HepG2 (cell line): ENCODE data around the gene ZFPM1. TPM values are rescaled to one million over a fixed set of nuclear protein-coding genes. Genes with fewer than 3 reads are reported as not detected.
A peak's percentile ranks its signal among the peaks of the same experiment; 100 is the strongest.

Source experiments
- ATAC-seq: fragments of 200-7000 bp; cut with Tn5 transposase; 3 replicates; pipeline ENCODE4 v1.9.1; 2020; ENCODE audit warnings: mild to moderate bottlenecking, moderate library complexity
- BruUV-seq: library from RNA; stranded (reverse); fragments of 400-500 nt; replicated peaks from 2 replicates; lab custom pipeline; 2021; lab: Mats Ljungman, UMichigan
- CTCF ChIA-PET: fragments of 300-600 bp; formaldehyde crosslinking; extraction: SDS; loops from one replicate; lab custom pipeline; 2021; ENCODE audit warnings: low total read pairs, inconsistent platforms, low intra/inter-chr PET ratio; lab: Yijun Ruan, JAX
- POLR2A ChIA-PET: fragments of 350-600 bp; sonication (Branson Sonifier 250); formaldehyde crosslinking; loops from one replicate; lab custom pipeline; 2020; ENCODE audit warnings: antibody characterized with exemption, inconsistent platforms; lab: Yijun Ruan, JAX
- DNase-seq: peaks from one replicate; pipeline ENCODE4 v3.0.0-alpha.2; 2015; ENCODE audit warnings: low spot score
- FAIRE-seq: peaks from 3 replicates; lab custom pipeline; 2011; peaks lifted over from hg19 to GRCh38; lab: Jason Lieb, UNC
- H2AFZ ChIP-seq: one replicate; pipeline ENCODE4 v1.6.1; 2011; ENCODE audit warnings: low read length, inconsistent platforms
- H3K27ac ChIP-seq: fragments of 300-600 bp; 3 replicates; pipeline ENCODE4 v1.8.0; 2011; ENCODE audit warnings: mixed run types, mild to moderate bottlenecking, mixed read lengths, low read length, inconsistent platforms; ENCODE audit not compliant: insufficient read depth; ENCODE audit errors: extremely low read length
- H3K27me3 ChIP-seq, 2 experiments: fragments of 200-600 bp in 1 of 2; 2 replicates in 1 of 2; 3 replicates in 1 of 2; pipeline versions ENCODE4 v1.6.0 to v1.8.0; 2011; ENCODE audit warnings: low read length in 2 of 2, mild to moderate bottlenecking in 2 of 2, moderate library complexity in 2 of 2, inconsistent platforms in 1 of 2; ENCODE audit not compliant: insufficient read depth in 2 of 2, control insufficient read depth in 1 of 2
- H3K36me3 ChIP-seq, 2 experiments: fragments of 200-600 bp in 1 of 2; replicated peaks in 1 of 2; 2 replicates in 1 of 2; 3 replicates in 1 of 2; pipeline versions ENCODE4 v1.5.1 to v1.8.0; 2011; ENCODE audit warnings: low read length in 2 of 2, inconsistent platforms in 1 of 2; ENCODE audit not compliant: insufficient read depth in 2 of 2, control insufficient read depth in 1 of 2
- H3K4me1 ChIP-seq: 2 replicates; pipeline ENCODE4 v1.5.1; 2012; ENCODE audit warnings: low read length, inconsistent platforms; ENCODE audit not compliant: insufficient read depth
- H3K4me2 ChIP-seq: 2 replicates; pipeline ENCODE4 v1.6.0; 2011; ENCODE audit warnings: low read depth, low read length, inconsistent platforms
- H3K4me3 ChIP-seq, 3 experiments: fragments of 200-600 bp in 1 of 3; sonication (generic), shearing (Covaris generic) in 1 of 3; replicated peaks in 1 of 3; 2 replicates each; pipeline ENCODE4 v1.5.1; 2011 to 2016; ENCODE audit warnings: low read length in 3 of 3, inconsistent platforms in 2 of 3, low read depth in 2 of 3, mild to moderate bottlenecking in 2 of 3, control low read depth in 1 of 3, mixed read lengths in 1 of 3; ENCODE audit not compliant: insufficient read depth in 1 of 3
- H3K79me2 ChIP-seq: one replicate; pipeline ENCODE4 v1.6.1; 2011; ENCODE audit warnings: low read length, inconsistent platforms; ENCODE audit not compliant: insufficient read depth
- H3K9ac ChIP-seq: 2 replicates; pipeline ENCODE4 v1.6.0; 2011; ENCODE audit warnings: mild to moderate bottlenecking, low read depth, low read length, inconsistent platforms; ENCODE audit not compliant: insufficient read depth
- H3K9me3 ChIP-seq: 2 replicates; pipeline ENCODE4 v1.5.1; 2012; ENCODE audit warnings: mild to moderate bottlenecking, low read length
- H4K20me1 ChIP-seq: 2 replicates; pipeline ENCODE4 v1.6.0; 2011; ENCODE audit warnings: inconsistent platforms, mild to moderate bottlenecking, low read length, moderate library complexity; ENCODE audit not compliant: insufficient read depth
- AGO2 ChIP-seq: fragments of 200-400 bp; formaldehyde crosslinking; optimal IDR thresholded peaks from 2 replicates; pipeline ENCODE3; 2017; ENCODE audit warnings: mild to moderate bottlenecking, low read depth, low read length, moderate library complexity
- KDM5B ChIP-seq: sonication (generic); formaldehyde crosslinking; IDR thresholded peaks from 2 replicates; pipeline ENCODE4 v1.4.0; 2020; ENCODE audit warnings: missing genetic modification reagents, mild to moderate bottlenecking, borderline replicate concordance
- PRPF4 ChIP-seq: fragments of 200-400 bp; formaldehyde crosslinking; IDR thresholded peaks from 2 replicates; pipeline ENCODE4 v1.6.1; 2016; ENCODE audit warnings: low read length, low read depth; ENCODE audit not compliant: poor library complexity, severe bottlenecking
- RBM22 ChIP-seq: fragments of 200-400 bp; formaldehyde crosslinking; optimal IDR thresholded peaks from 2 replicates; pipeline ENCODE3; 2017; ENCODE audit warnings: mild to moderate bottlenecking, low read length, moderate library complexity
- ZNF280B ChIP-seq: sonication (generic); formaldehyde crosslinking; IDR thresholded peaks from 2 replicates; pipeline ENCODE4 v1.5.0; 2020; ENCODE audit warnings: missing genetic modification reagents, mild to moderate bottlenecking, borderline replicate concordance
- ZNF331 ChIP-seq: sonication (generic); formaldehyde crosslinking; IDR thresholded peaks from 2 replicates; pipeline ENCODE4 v1.4.0; 2020; ENCODE audit warnings: missing genetic modification reagents
- ZNF615 ChIP-seq: sonication (generic); formaldehyde crosslinking; IDR thresholded peaks from 2 replicates; pipeline ENCODE4 v1.5.0; 2020; ENCODE audit warnings: mild to moderate bottlenecking, missing genetic modification reagents, borderline replicate concordance
- ZNF709 ChIP-seq: sonication (generic); formaldehyde crosslinking; IDR thresholded peaks from 2 replicates; pipeline ENCODE4 v1.5.0; 2020; ENCODE audit warnings: mild to moderate bottlenecking, missing genetic modification reagents
- WGBS: methylation state at CpG from one replicate; pipeline ENCODE4 v1.1.6; 2017; ENCODE audit warnings: low lambda C conversion rate; 5-methylcytosine and 5-hydroxymethylcytosine counted together
- in situ Hi-C: cut with HindIII; loops from 2 replicates; pipeline ENCODE4 v1.10.0; 2017; ENCODE audit warnings: low pct_unique_long_range_greater_than_20kb; ENCODE audit not compliant: extremely low pct_ligation_motif_present
- intact Hi-C: fragments of 100-400 bp; cut with micrococcal nuclease; formaldehyde crosslinking; loops from one replicate; pipeline ENCODE4 v1.10.0; 2022; ENCODE audit not compliant: unreplicated experiment
- polyA plus RNA-seq, 8 experiments: library from polyadenylated mRNA; depleted of rRNA in 3 of 8; stranded (reverse) in 7 of 8; unstranded in 1 of 8; fragments of >200 nt; fragmentation: Illumina TruSeq in 4 of 8; extraction: Trizol in 4 of 8; gene quantifications; 2 replicates each; pipeline versions ENCODE4 v1.2.1 to v1.2.3, GENCODE V29; 2011 to 2016; ENCODE audit warnings: low read depth in 4 of 8, missing spikeins in 1 of 8, mixed read lengths in 1 of 8; ENCODE audit not compliant: insufficient read depth in 1 of 8
- total RNA-seq, 5 experiments: library from RNA; depleted of rRNA; stranded (reverse); fragments of >200 nt; fragmentation: Illumina TruSeq; extraction: Trizol; gene quantifications; 2 replicates each; pipeline ENCODE4 v1.2.3, GENCODE V29; 2016; ENCODE audit warnings: low read depth in 1 of 5

ZFPM1 gene
- total and polyA plus RNA-seq, 2 of the 13 experiments (the other 11 are each of a cell fraction or from before 2014, with no cell fraction given) = 1.3 to 3.8 TPM

GRCh38 chr16:88514070-88514469 lies 61.0 kb downstream of the ZFPM1 start:
- TF ChIP-seq ZNF331 (CRISPR knock-in tag) (no peak), AGO2 (peak; percentile 57)
- Histone ChIP-seq H3K36me3 (peaks cover 4 to 7% of the 10 kb centered on the region in 2 experiments; a peak in 3 of 5 replicates), H2AFZ (no peak overlapping the region), H3K4me2 (no peak overlapping the region), H3K9me3 (peaks cover 6% of the 10 kb centered on the region; the same call in 1 of the 2 replicates), H3K4me3 (no peak overlapping the region), H3K4me1 (peaks cover 15% of the 10 kb centered on the region), H3K27ac (no peak overlapping the region), H3K79me2 (no peaks in the 10 kb centered on the region), H4K20me1 (no peaks in the 10 kb centered on the region), H3K27me3 (no peaks in the 10 kb centered on the region), H3K9ac (no peak overlapping the region)
- no peak for FAIRE-seq
- DNase-seq = no peak
- intact Hi-C loops = no loop called here
- no TSS peak for BruUV-seq
- ATAC-seq = no peak
- ChIA-PET CTCF (no interaction called here), POLR2A (no interaction called here)
- 96% methylated on average over 10 of the region's 20 CpGs for WGBS
- in situ Hi-C loops = no loop called here

GRCh38 chr16:88514526-88515232 lies 61.6 kb downstream of the ZFPM1 start:
- no peak for ATAC-seq
- FAIRE-seq = no peak
- H3K4me2 ChIP-seq = no peak overlapping the region
- no peak overlapping the region for H3K4me3 ChIP-seq
- in situ Hi-C loops = no loop called here
- no peak overlapping the region for H3K9ac ChIP-seq
- POLR2A ChIA-PET = interaction anchor here (0.7 to 1.5 kb wide), 2 partner anchors 9 to 26 kb away, joined by 3 to 5 read pairs; no protein-coding TSS in a partner anchor
- peaks cover 6% of the 10 kb centered on the region; the same call in 1 of the 2 replicates for H3K9me3 ChIP-seq
- H3K27me3 ChIP-seq = no peaks in the 10 kb centered on the region
- peaks cover 4 to 7% of the 10 kb centered on the region in 2 experiments; a peak in 3 of 5 replicates for H3K36me3 ChIP-seq
- intact Hi-C loops = no loop called here
- H3K79me2 ChIP-seq = no peaks in the 10 kb centered on the region
- peaks cover 9% of the 10 kb centered on the region for H3K4me1 ChIP-seq
- 97% methylated on average over 19 of the region's 19 CpGs for WGBS
- TF ChIP-seq ZNF615 (CRISPR knock-in tag) (no peak), RBM22 (peak; percentile 3), PRPF4 (no peak), ZNF709 (CRISPR knock-in tag) (no peak), ZNF280B (CRISPR knock-in tag) (0 out of 2 replicates have a peak, but pooled peaks have one; percentile 24), KDM5B (CRISPR knock-in tag) (no peak)
- TF ChIP-seq, all 625 proteins: peak for 2
- Histone ChIP-seq H4K20me1 (no peaks in the 10 kb centered on the region), H3K27ac (no peak overlapping the region), H2AFZ (no peak overlapping the region)
- CTCF ChIA-PET = no interaction called here
- BruUV-seq = no TSS peak
- DNase-seq = no peak
